HG03139 (cell line): ENCODE data around the gene SETBP1.

Experiments used
- ATAC-seq: cut with Tn5 transposase; IDR thresholded peaks from one replicate; pipeline ENCODE4 v1.9.1; 2021; ENCODE audit not compliant: unreplicated experiment

Gene SETBP1

GRCh38 chr18:44730803-44731529, 50.3 kb downstream of the SETBP1 start:
- ATAC-seq = no peak

GRCh38 chr18:44731530-44732237, 51.0 kb downstream of the SETBP1 start:
- no peak for ATAC-seq

- no peak for ATAC-seq
Measured at GRCh38 chr18:44732238-44732563, 51.5 kb downstream of the SETBP1 start.

GRCh38 chr18:44732599-44732998, 51.9 kb downstream of the SETBP1 start:
- ATAC-seq = no peak

- no peak for ATAC-seq
Measured at GRCh38 chr18:44733069-44733753, 52.5 kb downstream of the SETBP1 start.

GRCh38 chr18:44733754-44734465, 53.2 kb downstream of the SETBP1 start:
- no peak for ATAC-seq

GRCh38 chr18:44735096-44735495, 54.4 kb downstream of the SETBP1 start:
- no peak for ATAC-seq

GRCh38 chr18:44736664-44737380, 56.1 kb downstream of the SETBP1 start:
- ATAC-seq = no peak

GRCh38 chr18:44737623-44738022, 56.9 kb downstream of the SETBP1 start:
- no peak for ATAC-seq

GRCh38 chr18:44740000-44740399, 59.3 kb downstream of the SETBP1 start:
- ATAC-seq = no peak

GRCh38 chr18:44741085-44741484, 60.4 kb downstream of the SETBP1 start:
- ATAC-seq = no peak

- ATAC-seq = no peak
Measured at GRCh38 chr18:44741511-44741910, 60.8 kb downstream of the SETBP1 start.

- no peak for ATAC-seq
Measured at GRCh38 chr18:44742126-44742525, 61.4 kb downstream of the SETBP1 start.

- no peak for ATAC-seq
Measured at GRCh38 chr18:44742718-44743311, 62.1 kb downstream of the SETBP1 start.

GRCh38 chr18:44743631-44744030, 62.9 kb downstream of the SETBP1 start:
- no peak for ATAC-seq

- no peak for ATAC-seq
Measured at GRCh38 chr18:44744161-44745121, 63.8 kb downstream of the SETBP1 start.

GRCh38 chr18:44747157-44747556, 66.5 kb downstream of the SETBP1 start:
- no peak for ATAC-seq

GRCh38 chr18:44748582-44748981, 67.9 kb downstream of the SETBP1 start:
- no peak for ATAC-seq

- ATAC-seq = no peak
Measured at GRCh38 chr18:44750774-44751173, 70.1 kb downstream of the SETBP1 start.
